Gastroesophageal sphincter (tissue), 4 donors: ENCODE data around the gene MIPOL1. TPM values are rescaled to one million over a fixed set of nuclear protein-coding genes. Genes with fewer than 3 reads are reported as not detected.

Experiments used
- ATAC-seq: fragments of 150-250 bp; one replicate; pipeline ENCODE4 v1.9.1; 2016; ENCODE audit warnings: mild to moderate bottlenecking, moderate library complexity
- H3K27ac ChIP-seq, 4 donors: fragments of 200-600 bp; sonication (generic) in 3 of 4; 1 replicate in 3 of 4; 2 replicates in 1 of 4; pipeline ENCODE4 v1.5.1; 2016 to 2019
- H3K27me3 ChIP-seq: fragments of 200-600 bp; sonication (generic); one replicate; pipeline ENCODE4 v1.5.1; 2019
- H3K36me3 ChIP-seq, 2 donors: fragments of 200-600 bp; sonication (generic); one replicate each; pipeline ENCODE4 v1.5.1; 2019; ENCODE audit warnings: control low read depth in 1 of 2
- H3K4me1 ChIP-seq, 3 donors: fragments of 200-600 bp; sonication (generic); 1 replicate in 2 of 3; 2 replicates in 1 of 3; pipeline ENCODE4 v1.5.1; 2016 to 2019; ENCODE audit warnings: control low read depth in 2 of 3
- H3K4me3 ChIP-seq, 2 donors: fragments of 200-600 bp; sonication (generic); one replicate each; pipeline ENCODE4 v1.5.1; 2019; ENCODE audit warnings: mild to moderate bottlenecking in 1 of 2, moderate library complexity in 1 of 2
- H3K9me3 ChIP-seq, 3 donors: fragments of 200-600 bp; sonication (generic); one replicate each; pipeline ENCODE4 v1.5.1; 2017 to 2019; ENCODE audit warnings: control low read depth in 2 of 3
- CTCF ChIP-seq, 4 experiments: fragments of 200-600 bp in 2 of 4; fragments of 450-650 bp in 2 of 4; sonication (generic) in 1 of 4; IDR thresholded peaks; one replicate each; pipeline ENCODE4 v1.5.1; 2017 to 2019; ENCODE audit warnings: antibody characterized with exemption in 4 of 4, mild to moderate bottlenecking in 2 of 4, moderate library complexity in 2 of 4
- EP300 ChIP-seq: sonication (generic); formaldehyde crosslinking; IDR thresholded peaks from one replicate; pipeline ENCODE4 v1.6.1; 2017; ENCODE audit warnings: antibody characterized with exemption, mild to moderate bottlenecking
- POLR2A ChIP-seq, 2 donors: fragments of 450-650 bp; IDR thresholded peaks; one replicate each; pipeline ENCODE4 v1.6.1; 2017; ENCODE audit warnings: antibody characterized with exemption in 2 of 2, mild to moderate bottlenecking in 2 of 2, moderate library complexity in 1 of 2
- POLR2AphosphoS5 ChIP-seq: sonication (generic); formaldehyde crosslinking; IDR thresholded peaks from one replicate; pipeline ENCODE4 v1.6.1; 2017; ENCODE audit warnings: antibody characterized with exemption
- WGBS, 2 donors: methylation state at CpG; one replicate each; pipeline ENCODE4 v1.1.5; 2018; ENCODE audit warnings: low coverage in 1 of 2; 5-methylcytosine and 5-hydroxymethylcytosine counted together
- total RNA-seq, 4 donors: library from RNA; depleted of rRNA; stranded (reverse); fragments of >200 nt; gene quantifications; one replicate each; pipeline ENCODE4 v1.1.0, GENCODE V29; 2016

Gene MIPOL1
- total RNA-seq, 4 donors from 2014 or later, result 10.6 to 32.8 (median 19.4) TPM

- Histone ChIP-seq H3K27ac (no peak overlapping the region), H3K36me3 (no peaks in the 10 kb centered on the region), H3K27me3 (no peaks in the 10 kb centered on the region), H3K4me1 (peaks cover 0 to 23% (median 7%) of the 10 kb centered on the region in 3 donors), H3K4me3 (no peak overlapping the region), H3K9me3 (no peaks in the 10 kb centered on the region)
- WGBS, 2 donors, result 80 to 95% methylated on average over 2 of the region's 2 CpGs
- ATAC-seq, result no peak
- TF ChIP-seq CTCF (IDR thresholded peaks at IDR 0.05), result no peak
- no peak for TF ChIP-seq POLR2A (IDR thresholded peaks at IDR 0.05)
- no peak for TF ChIP-seq EP300
- no peak for TF ChIP-seq POLR2AphosphoS5
Measured at GRCh38 chr14:37194698-37195097, 3.0 kb upstream of the MIPOL1 start.

GRCh38 chr14:37195327-37195726 lies 2.4 kb upstream of the MIPOL1 start:
- peaks cover 0 to 28% (median 7%) of the 10 kb centered on the region in 3 donors for H3K4me1 ChIP-seq
- H3K27ac ChIP-seq, result no peak overlapping the region
- H3K27me3 ChIP-seq, result no peaks in the 10 kb centered on the region
- no peak for TF ChIP-seq CTCF (IDR thresholded peaks at IDR 0.05)
- TF ChIP-seq POLR2AphosphoS5, result no peak
- no peak for TF ChIP-seq EP300
- no peak for TF ChIP-seq POLR2A (IDR thresholded peaks at IDR 0.05)
- WGBS, 2 donors, result 64 to 86% methylated on average over 1 of the region's 1 CpG
- no peaks in the 10 kb centered on the region for H3K9me3 ChIP-seq
- H3K4me3 ChIP-seq, result no peak overlapping the region
- ATAC-seq, result no peak
- H3K36me3 ChIP-seq, result no peaks in the 10 kb centered on the region

- Histone ChIP-seq H3K9me3 (no peaks in the 10 kb centered on the region), H3K4me3 (peak overlapping the region; percentile 73 to 91), H3K27ac (peak overlapping the region; percentile 88 to 95 (median 92)), H3K4me1 (peaks cover 0 to 28% (median 7%) of the 10 kb centered on the region in 3 donors), H3K27me3 (no peaks in the 10 kb centered on the region), H3K36me3 (no peaks in the 10 kb centered on the region)
- WGBS, 2 donors, result 89 to 90% methylated on average over 17 of the region's 17 CpGs
- no peak for ATAC-seq
- TF ChIP-seq EP300 (no peak), POLR2A (IDR thresholded peaks at IDR 0.05) (no peak)
Measured at GRCh38 chr14:37196604-37197420, 925 bp upstream of the MIPOL1 start.

GRCh38 chr14:37198273-37198598 lies 499 bp downstream of the MIPOL1 start:
- H3K27ac ChIP-seq, result peak overlapping the region; percentile 88 to 95 (median 92)
- no peaks in the 10 kb centered on the region for H3K27me3 ChIP-seq
- peak overlapping the region; percentile 73 to 91 for H3K4me3 ChIP-seq
- no peaks in the 10 kb centered on the region for H3K36me3 ChIP-seq
- WGBS, 2 donors, result 6 to 14% methylated on average over 5 to 11 of the region's 11 CpGs
- no peak for TF ChIP-seq CTCF (IDR thresholded peaks at IDR 0.05)
- TF ChIP-seq POLR2AphosphoS5, result no peak
- no peak for TF ChIP-seq EP300
- no peak for TF ChIP-seq POLR2A (IDR thresholded peaks at IDR 0.05)
- ATAC-seq, result no peak
- H3K4me1 ChIP-seq, result peaks cover 0 to 28% (median 7%) of the 10 kb centered on the region in 3 donors
- no peaks in the 10 kb centered on the region for H3K9me3 ChIP-seq

- H3K9me3 ChIP-seq, result no peaks in the 10 kb centered on the region
- peak overlapping the region in 1 of 2 donors; percentile 73 for H3K4me3 ChIP-seq
- 84 to 87% methylated on average over 5 of the region's 5 CpGs for WGBS, 2 donors
- no peak for ATAC-seq
- no peaks in the 10 kb centered on the region for H3K27me3 ChIP-seq
- peaks cover 0 to 28% (median 7%) of the 10 kb centered on the region in 3 donors for H3K4me1 ChIP-seq
- no peak for TF ChIP-seq EP300
- no peak for TF ChIP-seq CTCF (IDR thresholded peaks at IDR 0.05)
- TF ChIP-seq POLR2AphosphoS5, result no peak
- TF ChIP-seq POLR2A (IDR thresholded peaks at IDR 0.05), result no peak
- H3K36me3 ChIP-seq, result no peaks in the 10 kb centered on the region
- peak overlapping the region in 1 of 4 donors; percentile 88 for H3K27ac ChIP-seq
Measured at GRCh38 chr14:37198907-37199306, 1.2 kb downstream of the MIPOL1 start.
